Body of pancreas (tissue), 4 donors: ENCODE results near the gene SCARF1. TPM values are rescaled to one million over a fixed set of nuclear protein-coding genes. Genes with fewer than 3 reads are reported as not detected.

ENCODE experiments used
- ATAC-seq: fragments of 150-250 bp; one replicate; pipeline ENCODE4 v1.9.1; 2016
- DNase-seq, 4 donors: peaks; one replicate each; pipeline ENCODE4 v3.0.0-alpha.2; 2019
- H3K27ac ChIP-seq, 4 donors: fragments of 200-600 bp; sonication (generic); 1 replicate in 3 of 4; 2 replicates in 1 of 4; pipeline versions ENCODE4 v1.5.1 to v1.6.1; 2016 to 2019; ENCODE audit warnings: mild to moderate bottlenecking in 1 of 4, mixed read lengths in 1 of 4, moderate library complexity in 1 of 4
- H3K27me3 ChIP-seq, 2 donors: fragments of 200-600 bp; sonication (generic); one replicate each; pipeline ENCODE4 v1.6.0; 2016; ENCODE audit warnings: mild to moderate bottlenecking in 1 of 2
- H3K36me3 ChIP-seq, 2 donors: fragments of 200-600 bp; sonication (generic); replicated peaks in 1 of 2; 2 replicates each; pipeline ENCODE4 v1.5.1; 2016; ENCODE audit warnings: low read depth in 2 of 2; ENCODE audit not compliant: insufficient read depth in 1 of 2
- H3K4me1 ChIP-seq: fragments of 200-600 bp; sonication (generic); one replicate; pipeline ENCODE4 v1.6.0; 2016
- H3K4me3 ChIP-seq, 2 donors: fragments of 200-600 bp; sonication (generic); 1 replicate in 1 of 2; 2 replicates in 1 of 2; pipeline ENCODE4 v1.5.1; 2016 to 2019
- H3K9me3 ChIP-seq, 3 donors: fragments of 200-600 bp; sonication (generic); 1 replicate in 2 of 3; 2 replicates in 1 of 3; pipeline ENCODE4 v1.5.1; 2016
- POLR2A ChIP-seq, 3 donors: fragments of 450-650 bp; IDR thresholded peaks; one replicate each; pipeline ENCODE4 v1.6.1; 2016; ENCODE audit warnings: antibody characterized with exemption in 3 of 3, mild to moderate bottlenecking in 2 of 3
- WGBS, 2 donors: methylation state at CpG; one replicate each; pipeline ENCODE4 v1.1.5; 2017; 5-methylcytosine and 5-hydroxymethylcytosine counted together
- intact Hi-C: fragments of 100-400 bp; cut with DNase I; formaldehyde crosslinking; loops from one replicate; pipeline ENCODE4 v1.15.1; 2023
- total RNA-seq, 2 donors: library from RNA; depleted of rRNA; stranded (reverse); fragments of >200 nt; gene quantifications; one replicate each; pipeline ENCODE4 v1.1.0, GENCODE V29; 2016
- TF ChIP-seq, protein P1 (sequence below), 7 experiments: fragments of 450-650 bp in 4 of 7; fragments of 200-600 bp in 3 of 7; sonication (generic) in 3 of 7; IDR thresholded peaks; one replicate each; pipeline ENCODE4 v1.5.1; 2016 to 2019; ENCODE audit warnings: antibody characterized with exemption in 7 of 7

SCARF1 gene
- total RNA-seq, 2 donors from 2014 or later: 9.1 to 15.5 TPM

GRCh38 chr17:1617620-1618174 is 27.8 kb downstream of the SCARF1 start:
- H3K4me3 ChIP-seq: no peak overlapping the region
- no peaks in the 10 kb centered on the region for H3K36me3 ChIP-seq
- no peak for TF ChIP-seq POLR2A (IDR thresholded peaks at IDR 0.05)
- TF ChIP-seq, protein P1, sequence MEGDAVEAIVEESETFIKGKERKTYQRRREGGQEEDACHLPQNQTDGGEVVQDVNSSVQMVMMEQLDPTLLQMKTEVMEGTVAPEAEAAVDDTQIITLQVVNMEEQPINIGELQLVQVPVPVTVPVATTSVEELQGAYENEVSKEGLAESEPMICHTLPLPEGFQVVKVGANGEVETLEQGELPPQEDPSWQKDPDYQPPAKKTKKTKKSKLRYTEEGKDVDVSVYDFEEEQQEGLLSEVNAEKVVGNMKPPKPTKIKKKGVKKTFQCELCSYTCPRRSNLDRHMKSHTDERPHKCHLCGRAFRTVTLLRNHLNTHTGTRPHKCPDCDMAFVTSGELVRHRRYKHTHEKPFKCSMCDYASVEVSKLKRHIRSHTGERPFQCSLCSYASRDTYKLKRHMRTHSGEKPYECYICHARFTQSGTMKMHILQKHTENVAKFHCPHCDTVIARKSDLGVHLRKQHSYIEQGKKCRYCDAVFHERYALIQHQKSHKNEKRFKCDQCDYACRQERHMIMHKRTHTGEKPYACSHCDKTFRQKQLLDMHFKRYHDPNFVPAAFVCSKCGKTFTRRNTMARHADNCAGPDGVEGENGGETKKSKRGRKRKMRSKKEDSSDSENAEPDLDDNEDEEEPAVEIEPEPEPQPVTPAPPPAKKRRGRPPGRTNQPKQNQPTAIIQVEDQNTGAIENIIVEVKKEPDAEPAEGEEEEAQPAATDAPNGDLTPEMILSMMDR (IDR thresholded peaks at IDR 0.05): no peak
- 81 to 83% methylated on average over 17 to 18 of the region's 20 CpGs for WGBS, 2 donors
- no peak overlapping the region for H3K27ac ChIP-seq
- no peaks in the 10 kb centered on the region for H3K9me3 ChIP-seq
- no peak for ATAC-seq
- no peaks in the 10 kb centered on the region for H3K4me1 ChIP-seq
- H3K27me3 ChIP-seq: no peaks in the 10 kb centered on the region
- DNase-seq: peak in 1 of 4 donors; percentile 43
- intact Hi-C loops: no loop called here

GRCh38 chr17:1616101-1616500 is 29.4 kb downstream of the SCARF1 start:
- Histone ChIP-seq H3K27ac (no peak overlapping the region), H3K9me3 (no peaks in the 10 kb centered on the region), H3K4me1 (no peaks in the 10 kb centered on the region), H3K27me3 (no peaks in the 10 kb centered on the region), H3K36me3 (no peaks in the 10 kb centered on the region), H3K4me3 (no peak overlapping the region)
- intact Hi-C loops: no loop called here
- ATAC-seq (no peak), DNase-seq (no peak)
- WGBS, 2 donors: 87 to 93% methylated on average over 6 to 13 of the region's 13 CpGs
- no peak for TF ChIP-seq POLR2A (IDR thresholded peaks at IDR 0.05)
- TF ChIP-seq, protein P1 (IDR thresholded peaks at IDR 0.05): no peak

- H3K27ac ChIP-seq: peak overlapping the region in 1 of 4 donors; percentile 3
- no peaks in the 10 kb centered on the region for H3K9me3 ChIP-seq
- H3K4me3 ChIP-seq: no peak overlapping the region
- DNase-seq (no peak), ATAC-seq (no peak)
- no peaks in the 10 kb centered on the region for H3K36me3 ChIP-seq
- intact Hi-C loops: no loop called here
- TF ChIP-seq, protein P1 (IDR thresholded peaks at IDR 0.05): no peak
- no peak for TF ChIP-seq POLR2A (IDR thresholded peaks at IDR 0.05)
- WGBS, 2 donors: 77 to 78% methylated on average over 13 to 16 of the region's 16 CpGs
- H3K27me3 ChIP-seq: no peaks in the 10 kb centered on the region
- H3K4me1 ChIP-seq: no peaks in the 10 kb centered on the region
Observed at GRCh38 chr17:1612400-1612799, 33.1 kb downstream of the SCARF1 start.

GRCh38 chr17:1611715-1612114 is 33.8 kb downstream of the SCARF1 start:
- WGBS, 2 donors: 74 to 84% methylated on average over 10 of the region's 10 CpGs
- DNase-seq (peak in 1 of 4 donors; percentile 43), ATAC-seq (no peak)
- Histone ChIP-seq H3K27ac (peak overlapping the region in 1 of 4 donors; percentile 3), H3K27me3 (no peaks in the 10 kb centered on the region), H3K9me3 (no peaks in the 10 kb centered on the region), H3K36me3 (no peaks in the 10 kb centered on the region), H3K4me1 (no peaks in the 10 kb centered on the region), H3K4me3 (no peak overlapping the region)
- intact Hi-C loops: no loop called here
- TF ChIP-seq, protein P1 (IDR thresholded peaks at IDR 0.05): no peak
- no peak for TF ChIP-seq POLR2A (IDR thresholded peaks at IDR 0.05)

DNA sequence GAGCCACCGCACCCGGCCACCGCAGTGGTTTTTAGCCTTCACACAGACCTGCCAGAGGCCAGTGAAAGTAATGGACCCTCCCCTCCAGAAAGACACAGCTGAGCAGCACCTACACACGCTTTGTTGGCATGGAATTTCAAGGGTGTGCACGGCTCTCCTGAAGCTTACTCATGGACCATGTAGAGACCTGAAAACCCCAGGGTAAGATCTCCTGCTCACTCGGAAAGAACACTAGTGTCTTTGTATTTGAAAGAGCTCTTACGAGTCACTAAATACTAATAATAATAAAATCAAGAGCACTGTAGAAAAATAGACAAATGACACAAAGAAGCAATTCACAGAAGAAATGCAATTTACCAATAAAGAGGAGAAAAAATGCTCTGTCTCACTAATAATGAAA is 36.9 kb downstream of the SCARF1 start:
- 87 to 93% methylated on average over 4 to 7 of the region's 7 CpGs for WGBS, 2 donors
- H3K27ac ChIP-seq: no peak overlapping the region
- no peaks in the 10 kb centered on the region for H3K4me1 ChIP-seq
- TF ChIP-seq POLR2A (IDR thresholded peaks at IDR 0.05): no peak
- TF ChIP-seq, protein P1 (IDR thresholded peaks at IDR 0.05): no peak
- H3K4me3 ChIP-seq: no peak overlapping the region
- intact Hi-C loops: no loop called here
- no peak for DNase-seq
- ATAC-seq: no peak
- H3K9me3 ChIP-seq: no peaks in the 10 kb centered on the region
- no peaks in the 10 kb centered on the region for H3K36me3 ChIP-seq
- no peaks in the 10 kb centered on the region for H3K27me3 ChIP-seq
